Neural progenitor cell (in vitro differentiated cells): ENCODE results near the gene IL31. TPM values are rescaled to one million over a fixed set of nuclear protein-coding genes. Genes with fewer than 3 reads are reported as not detected.

ENCODE experiments used
- DNase-seq: peaks from one replicate; pipeline ENCODE4 v3.0.0-alpha.2; 2016; ENCODE audit warnings: low spot score
- H2AFZ ChIP-seq: fragments of 200-600 bp; sonication (generic); replicated peaks from 2 replicates; pipeline ENCODE4 v1.6.1; 2016; ENCODE audit warnings: antibody characterized with exemption
- H3F3A ChIP-seq: fragments of 200-600 bp; sonication (generic); 2 replicates; pipeline ENCODE4 v1.6.1; 2016; ENCODE audit warnings: antibody characterized with exemption, low read depth
- H3K27ac ChIP-seq: fragments of 200-600 bp; sonication (generic); 2 replicates; pipeline ENCODE4 v1.5.1; 2016; ENCODE audit warnings: mild to moderate bottlenecking
- H3K27me3 ChIP-seq: fragments of 200-600 bp; sonication (generic); 2 replicates; pipeline ENCODE4 v1.6.1; 2016; ENCODE audit warnings: mild to moderate bottlenecking, moderate library complexity
- H3K36me3 ChIP-seq: fragments of 200-600 bp; sonication (generic); 2 replicates; pipeline ENCODE4 v1.5.1; 2016
- H3K4me1 ChIP-seq: fragments of 200-600 bp; sonication (generic); 2 replicates; pipeline ENCODE4 v1.6.1; 2016; ENCODE audit warnings: mixed run types
- H3K4me2 ChIP-seq: fragments of 200-600 bp; sonication (generic); 2 replicates; pipeline ENCODE4 v1.6.1; 2016
- H3K4me3 ChIP-seq: fragments of 200-600 bp; sonication (generic); 2 replicates; pipeline ENCODE4 v1.5.1; 2016
- H3K79me2 ChIP-seq: fragments of 200-600 bp; sonication (generic); 2 replicates; pipeline ENCODE4 v1.6.1; 2016; ENCODE audit warnings: low read depth
- H3K9ac ChIP-seq: fragments of 200-600 bp; sonication (generic); 2 replicates; pipeline ENCODE4 v1.6.1; 2016
- H3K9me3 ChIP-seq: fragments of 200-600 bp; sonication (generic); 2 replicates; pipeline ENCODE4 v1.5.1; 2016; ENCODE audit warnings: low read depth
- H4K20me1 ChIP-seq: fragments of 200-600 bp; sonication (generic); 2 replicates; pipeline ENCODE4 v1.6.1; 2016; ENCODE audit warnings: low read depth
- H3K27ac Mint-ChIP-seq: 3 replicates; pipeline ENCODE4 v1.8.0; 2021; ENCODE audit warnings: mixed read lengths
- H3K27me3 Mint-ChIP-seq: 2 replicates; pipeline ENCODE4 v1.8.0; 2022; ENCODE audit warnings: low read depth, mild to moderate bottlenecking, inconsistent platforms, moderate library complexity, mixed read lengths; ENCODE audit not compliant: insufficient read depth
- H3K36me3 Mint-ChIP-seq: 3 replicates; pipeline ENCODE4 v1.8.0; 2021; ENCODE audit warnings: mixed read lengths
- H3K4me1 Mint-ChIP-seq: 3 replicates; pipeline ENCODE4 v1.8.0; 2021; ENCODE audit warnings: mixed read lengths
- H3K4me3 Mint-ChIP-seq: 3 replicates; pipeline ENCODE4 v1.8.0; 2021; ENCODE audit warnings: mild to moderate bottlenecking, moderate library complexity, mixed read lengths
- H3K9me3 Mint-ChIP-seq: 3 replicates; pipeline ENCODE4 v1.8.0; 2020; ENCODE audit warnings: mixed read lengths
- EZH2 ChIP-seq: fragments of 200-600 bp; sonication (generic); IDR thresholded peaks from 2 replicates; pipeline ENCODE4 v1.6.1; 2017; ENCODE audit warnings: antibody characterized with exemption, mild to moderate bottlenecking, moderate library complexity
- EZH2phosphoT487 ChIP-seq: fragments of 200-600 bp; sonication (generic); IDR thresholded peaks from 2 replicates; pipeline ENCODE4 v1.6.1; 2017; ENCODE audit warnings: antibody characterized with exemption
- total RNA-seq: library from RNA; depleted of rRNA; stranded (reverse); fragments of >200 nt; gene quantifications from 2 replicates; pipeline ENCODE4 v1.2.3, GENCODE V29; 2015; ENCODE audit warnings: low replicate concordance
- TF ChIP-seq, protein P1 (sequence below): fragments of 200-600 bp; sonication (generic); IDR thresholded peaks from 2 replicates; pipeline ENCODE4 v1.5.1; 2017; ENCODE audit warnings: antibody characterized with exemption, mild to moderate bottlenecking

Gene IL31
- total RNA-seq, 1 donor from 2014 or later, result not detected

DNA sequence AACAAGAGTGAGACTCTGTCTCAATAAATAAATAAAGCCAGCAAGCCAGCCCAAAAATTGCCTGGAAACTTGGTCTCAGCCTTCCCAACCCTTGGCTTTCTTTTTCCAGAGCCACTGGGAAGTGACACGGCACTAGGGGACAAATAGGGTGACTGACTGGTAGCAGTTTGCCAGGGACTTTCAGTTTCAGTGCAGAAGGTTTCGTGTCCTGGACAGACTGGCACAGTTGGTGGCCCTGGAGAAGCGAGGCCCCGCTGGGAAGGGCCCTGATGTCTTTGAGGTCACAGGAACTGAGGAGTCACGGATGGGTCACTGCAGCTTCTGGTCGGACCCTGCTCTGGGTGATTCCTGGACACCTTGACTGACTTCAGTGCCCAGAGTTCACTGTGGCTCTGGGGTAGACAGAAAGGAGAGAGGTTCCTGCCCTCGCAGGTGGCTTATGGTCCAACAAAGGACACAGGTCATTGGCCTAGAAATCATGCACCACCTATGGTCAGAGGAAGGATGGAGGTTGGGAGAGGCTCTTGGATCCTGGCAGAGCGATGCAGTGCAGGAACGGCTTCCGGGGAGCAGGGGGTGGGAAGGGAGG is 11.6 kb upstream of the IL31 start:
- Histone ChIP-seq H3K79me2 (no peaks in the 10 kb centered on the region), H4K20me1 (no peaks in the 10 kb centered on the region), H3K4me3 (no peak overlapping the region), H3K36me3 (no peaks in the 10 kb centered on the region), H3K4me2 (no peak overlapping the region), H3K4me1 (no peaks in the 10 kb centered on the region), H3K27me3 (peaks cover 33% of the 10 kb centered on the region), H3K9me3 (no peaks in the 10 kb centered on the region), H3K9ac (no peak overlapping the region), H3F3A (no peaks in the 10 kb centered on the region), H2AFZ (no peak overlapping the region), H3K27ac (no peak overlapping the region)
- no peaks in the 10 kb centered on the region for H3K36me3 Mint-ChIP-seq
- no peak overlapping the region for H3K4me3 Mint-ChIP-seq
- H3K27ac Mint-ChIP-seq, result no peak overlapping the region
- peaks cover 3% of the 10 kb centered on the region for H3K4me1 Mint-ChIP-seq
- H3K27me3 Mint-ChIP-seq, result peaks cover 17% of the 10 kb centered on the region
- H3K9me3 Mint-ChIP-seq, result no peaks in the 10 kb centered on the region
- DNase-seq, result no peak
- TF ChIP-seq, protein P1, sequence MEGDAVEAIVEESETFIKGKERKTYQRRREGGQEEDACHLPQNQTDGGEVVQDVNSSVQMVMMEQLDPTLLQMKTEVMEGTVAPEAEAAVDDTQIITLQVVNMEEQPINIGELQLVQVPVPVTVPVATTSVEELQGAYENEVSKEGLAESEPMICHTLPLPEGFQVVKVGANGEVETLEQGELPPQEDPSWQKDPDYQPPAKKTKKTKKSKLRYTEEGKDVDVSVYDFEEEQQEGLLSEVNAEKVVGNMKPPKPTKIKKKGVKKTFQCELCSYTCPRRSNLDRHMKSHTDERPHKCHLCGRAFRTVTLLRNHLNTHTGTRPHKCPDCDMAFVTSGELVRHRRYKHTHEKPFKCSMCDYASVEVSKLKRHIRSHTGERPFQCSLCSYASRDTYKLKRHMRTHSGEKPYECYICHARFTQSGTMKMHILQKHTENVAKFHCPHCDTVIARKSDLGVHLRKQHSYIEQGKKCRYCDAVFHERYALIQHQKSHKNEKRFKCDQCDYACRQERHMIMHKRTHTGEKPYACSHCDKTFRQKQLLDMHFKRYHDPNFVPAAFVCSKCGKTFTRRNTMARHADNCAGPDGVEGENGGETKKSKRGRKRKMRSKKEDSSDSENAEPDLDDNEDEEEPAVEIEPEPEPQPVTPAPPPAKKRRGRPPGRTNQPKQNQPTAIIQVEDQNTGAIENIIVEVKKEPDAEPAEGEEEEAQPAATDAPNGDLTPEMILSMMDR, result no peak
- no peak for TF ChIP-seq EZH2phosphoT487
- no peak for TF ChIP-seq EZH2

GRCh38 chr12:122185079-122185478 is 11.1 kb upstream of the IL31 start:
- Histone ChIP-seq H3K79me2 (no peaks in the 10 kb centered on the region), H3K9me3 (no peaks in the 10 kb centered on the region), H4K20me1 (no peaks in the 10 kb centered on the region), H3K27me3 (peaks cover 33% of the 10 kb centered on the region), H3K36me3 (no peaks in the 10 kb centered on the region), H3F3A (no peaks in the 10 kb centered on the region), H3K9ac (no peak overlapping the region), H3K4me1 (no peaks in the 10 kb centered on the region), H3K27ac (no peak overlapping the region), H2AFZ (no peak overlapping the region), H3K4me3 (no peak overlapping the region), H3K4me2 (no peak overlapping the region)
- H3K4me1 Mint-ChIP-seq, result peaks cover 3% of the 10 kb centered on the region
- no peak for DNase-seq
- H3K9me3 Mint-ChIP-seq, result no peaks in the 10 kb centered on the region
- H3K27ac Mint-ChIP-seq, result no peak overlapping the region
- H3K36me3 Mint-ChIP-seq, result no peaks in the 10 kb centered on the region
- peaks cover 16% of the 10 kb centered on the region for H3K27me3 Mint-ChIP-seq
- TF ChIP-seq EZH2 (no peak), EZH2phosphoT487 (no peak)
- TF ChIP-seq, protein P1, result no peak
- no peak overlapping the region for H3K4me3 Mint-ChIP-seq

DNA sequence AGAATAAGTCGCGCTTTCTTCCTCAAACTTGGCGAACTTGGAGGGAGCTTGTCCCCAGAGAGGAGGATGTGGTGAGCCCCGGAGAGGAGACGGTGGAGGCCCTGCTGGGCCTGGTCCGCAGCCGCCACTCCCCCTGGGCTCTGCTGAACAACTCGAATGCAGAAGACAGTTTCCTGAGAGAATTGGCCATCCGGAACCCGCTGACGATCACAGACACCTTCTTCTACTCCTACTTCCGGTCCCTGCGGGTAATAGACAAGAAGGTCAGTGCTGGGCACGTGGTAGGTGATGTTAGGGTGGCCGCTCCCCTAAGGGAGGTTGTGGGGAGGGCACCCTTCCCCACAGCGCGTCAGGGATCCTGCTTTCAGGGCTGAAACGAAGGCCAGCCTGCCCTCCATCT is 10.5 kb upstream of the IL31 start:
- H3K36me3 Mint-ChIP-seq, result no peaks in the 10 kb centered on the region

More for the DNA sequence above, 10.5 kb upstream of the IL31 start:
- no peaks in the 10 kb centered on the region for H3K4me1 ChIP-seq
- no peak overlapping the region for H3K27ac ChIP-seq
- no peak overlapping the region for H3K4me2 ChIP-seq
- no peaks in the 10 kb centered on the region for H4K20me1 ChIP-seq
- Mint-ChIP-seq H3K9me3 (no peaks in the 10 kb centered on the region), H3K4me1 (peaks cover 3% of the 10 kb centered on the region), H3K4me3 (peak overlapping the region; percentile 54), H3K27ac (no peak overlapping the region), H3K27me3 (peaks cover 16% of the 10 kb centered on the region)
- TF ChIP-seq EZH2phosphoT487 (no peak), EZH2 (no peak)
- TF ChIP-seq, protein P1, result no peak
- no peaks in the 10 kb centered on the region for H3K36me3 ChIP-seq
- H3K9ac ChIP-seq, result no peak overlapping the region
- no peak for DNase-seq
- no peaks in the 10 kb centered on the region for H3K9me3 ChIP-seq
- H3K4me3 ChIP-seq, result no peak overlapping the region
- peaks cover 33% of the 10 kb centered on the region for H3K27me3 ChIP-seq
- no peaks in the 10 kb centered on the region for H3F3A ChIP-seq
- no peak overlapping the region for H2AFZ ChIP-seq
- H3K79me2 ChIP-seq, result no peaks in the 10 kb centered on the region
